Gastrocnemius medialis (tissue), 4 donors: ENCODE results near the gene ANXA4. TPM values are rescaled to one million over a fixed set of nuclear protein-coding genes. Genes with fewer than 3 reads are reported as not detected.

Experiments
- ATAC-seq, 2 donors: fragments of 150-250 bp; one replicate each; pipeline ENCODE4 v1.9.1; 2016
- DNase-seq, 2 donors: peaks; one replicate each; pipeline ENCODE4 v3.0.0-alpha.2; 2019
- H3K27ac ChIP-seq, 4 donors: fragments of 200-600 bp; sonication (generic); 1 replicate in 1 of 4; 2 replicates in 3 of 4; pipeline ENCODE4 v1.5.1; 2016 to 2018; ENCODE audit warnings: mild to moderate bottlenecking in 2 of 4, moderate library complexity in 1 of 4
- H3K27me3 ChIP-seq, 3 donors: fragments of 200-600 bp; sonication (generic) in 2 of 3; 1 replicate in 1 of 3; 2 replicates in 2 of 3; pipeline versions ENCODE4 v1.5.1 to v1.6.0; 2016 to 2019; ENCODE audit warnings: mild to moderate bottlenecking in 1 of 3, moderate library complexity in 1 of 3
- H3K36me3 ChIP-seq, 2 donors: fragments of 200-600 bp; sonication (generic) in 1 of 2; one replicate each; pipeline ENCODE4 v1.5.1; 2017 to 2018
- H3K4me1 ChIP-seq, 2 donors: fragments of 200-600 bp; sonication (generic) in 1 of 2; one replicate each; pipeline ENCODE4 v1.5.1; 2016 to 2017; ENCODE audit warnings: mild to moderate bottlenecking in 2 of 2
- H3K4me3 ChIP-seq, 4 donors: fragments of 200-600 bp; sonication (generic) in 3 of 4; 1 replicate in 1 of 4; 2 replicates in 3 of 4; pipeline ENCODE4 v1.5.1; 2016 to 2019; ENCODE audit warnings: mild to moderate bottlenecking in 2 of 4
- H3K9me3 ChIP-seq, 3 donors: fragments of 200-600 bp; sonication (generic) in 2 of 3; 1 replicate in 1 of 3; 2 replicates in 2 of 3; pipeline ENCODE4 v1.5.1; 2016 to 2019
- CTCF ChIP-seq, 5 experiments: fragments of 450-650 bp in 3 of 5; fragments of 200-600 bp in 2 of 5; sonication (generic) in 2 of 5; IDR thresholded peaks in 4 of 5; conservative IDR thresholded peaks in 1 of 5; 1 replicate in 4 of 5; 2 replicates in 1 of 5; pipeline ENCODE4 v1.5.1; 2016 to 2019; ENCODE audit warnings: antibody characterized with exemption in 5 of 5, mild to moderate bottlenecking in 3 of 5, moderate library complexity in 3 of 5
- POLR2A ChIP-seq, 2 donors: fragments of 450-650 bp; IDR thresholded peaks; one replicate each; pipeline ENCODE4 v1.6.1; 2017; ENCODE audit warnings: antibody characterized with exemption in 2 of 2, mild to moderate bottlenecking in 2 of 2, moderate library complexity in 2 of 2
- in situ Hi-C, 4 donors: fragments of 200-750 bp; cut with MboI; loops; one replicate each; pipeline versions ENCODE4 v1.15.0 to v1.8.0; 2017; ENCODE audit warnings: low sequenced_read_pairs in 4 of 4
- intact Hi-C: fragments of 100-400 bp; cut with DNase I; formaldehyde crosslinking; loops from one replicate; pipeline ENCODE4 v1.15.1; 2023; ENCODE audit warnings: low total_unique reads
- total RNA-seq, 4 donors: library from RNA; depleted of rRNA; stranded (reverse); fragments of >200 nt; gene quantifications; one replicate each; pipeline versions ENCODE4 v1.1.0 to v1.2.3, GENCODE V29; 2016

The ANXA4 gene
- total RNA-seq, 4 donors from 2014 or later, result 10.7 to 17.0 (median 15.8) TPM

DNA sequence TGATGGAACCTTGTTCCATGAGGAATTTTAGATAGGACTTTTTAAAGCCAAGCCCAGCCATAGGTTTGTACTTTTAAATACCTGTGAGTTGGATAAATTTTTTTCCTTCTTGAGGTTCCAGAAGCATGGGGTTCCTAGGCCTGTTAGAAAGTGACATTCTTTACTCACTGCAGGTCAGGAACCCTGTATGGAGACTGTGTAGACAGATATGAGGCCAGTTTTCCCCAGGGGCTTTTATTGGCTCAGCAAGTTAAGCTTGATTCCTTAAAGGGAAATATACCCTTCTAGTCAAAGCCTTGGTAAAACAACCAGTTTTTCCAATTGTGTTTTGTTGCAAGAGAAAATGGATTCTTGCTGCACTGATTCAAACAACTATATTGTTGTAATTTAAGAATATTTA lies 49.1 kb downstream of the ANXA4 start:
- intact Hi-C loops (no loop called here), in situ Hi-C loops (no loop called here)
- peaks cover 11 to 12% of the 10 kb centered on the region in 2 donors for H3K4me1 ChIP-seq
- ATAC-seq (no peak), DNase-seq (no peak)
- H3K4me3 ChIP-seq, result no peak overlapping the region
- peaks cover 0 to 23% of the 10 kb centered on the region in 2 donors for H3K36me3 ChIP-seq
- no peaks in the 10 kb centered on the region for H3K27me3 ChIP-seq
- TF ChIP-seq CTCF (IDR thresholded peaks at IDR 0.05 in 4 of 5, conservative IDR thresholded peaks at IDR 0.05 in 1 of 5) (no peak), POLR2A (IDR thresholded peaks at IDR 0.05) (no peak)
- H3K27ac ChIP-seq, result peak overlapping the region in 1 of 4 donors; percentile 48
- H3K9me3 ChIP-seq, result no peaks in the 10 kb centered on the region

DNA sequence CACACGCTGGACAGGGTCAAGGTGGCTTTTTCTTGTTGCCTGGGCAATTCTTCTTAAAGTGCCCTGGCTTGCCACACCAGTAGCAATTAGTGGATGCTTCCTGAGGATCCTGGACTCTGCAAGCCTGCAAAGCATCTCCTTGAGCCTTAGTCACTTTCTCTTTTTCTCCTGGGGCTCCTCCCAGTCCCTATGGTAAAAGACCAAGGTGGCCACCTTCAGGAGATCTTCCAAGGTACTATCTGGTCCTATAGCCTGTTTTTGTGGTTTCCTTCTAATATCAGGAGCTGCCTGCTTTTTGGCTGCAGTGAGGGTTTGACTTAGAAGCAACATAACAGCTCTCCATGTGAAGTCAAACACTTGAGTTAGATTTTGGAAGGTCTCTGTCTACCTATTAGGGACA lies 54.2 kb downstream of the ANXA4 start:
- no peak for TF ChIP-seq CTCF (IDR thresholded peaks at IDR 0.05 in 4 of 5, conservative IDR thresholded peaks at IDR 0.05 in 1 of 5)
- no peak for TF ChIP-seq POLR2A (IDR thresholded peaks at IDR 0.05)
- H3K36me3 ChIP-seq, result peaks cover 0 to 6% of the 10 kb centered on the region in 2 donors
- H3K27me3 ChIP-seq, result no peaks in the 10 kb centered on the region
- peaks cover 10 to 18% of the 10 kb centered on the region in 2 donors for H3K4me1 ChIP-seq
- intact Hi-C loops (loop anchor here (1.0 kb wide), 1 partner anchor 41 kb away; no protein-coding TSS in a partner anchor), in situ Hi-C loops (no loop called here)
- no peak overlapping the region for H3K4me3 ChIP-seq
- no peaks in the 10 kb centered on the region for H3K9me3 ChIP-seq
- ATAC-seq (no peak), DNase-seq (no peak)
- H3K27ac ChIP-seq, result no peak overlapping the region

GRCh38 chr2:69797235-69797634 lies 55.3 kb downstream of the ANXA4 start:
- Histone ChIP-seq H3K4me1 (peaks cover 9 to 18% of the 10 kb centered on the region in 2 donors), H3K4me3 (no peak overlapping the region), H3K9me3 (no peaks in the 10 kb centered on the region), H3K27me3 (no peaks in the 10 kb centered on the region), H3K27ac (no peak overlapping the region), H3K36me3 (peaks cover 0 to 6% of the 10 kb centered on the region in 2 donors)
- no peak for DNase-seq
- TF ChIP-seq POLR2A (IDR thresholded peaks at IDR 0.05), result no peak
- no peak for TF ChIP-seq CTCF (IDR thresholded peaks at IDR 0.05 in 4 of 5, conservative IDR thresholded peaks at IDR 0.05 in 1 of 5)
- intact Hi-C loops, result no loop called here
- no peak for ATAC-seq
- in situ Hi-C loops, result no loop called here

- H3K4me3 ChIP-seq, result peak overlapping the region in 2 of 4 donors; percentile 35 to 37
- ATAC-seq (no peak), DNase-seq (no peak)
- H3K27ac ChIP-seq, result peak overlapping the region in 1 of 4 donors; percentile 48
- H3K9me3 ChIP-seq, result no peaks in the 10 kb centered on the region
- in situ Hi-C loops, result no loop called here
- intact Hi-C loops, result no loop called here
- H3K27me3 ChIP-seq, result no peaks in the 10 kb centered on the region
- peaks cover 9 to 18% of the 10 kb centered on the region in 2 donors for H3K4me1 ChIP-seq
- TF ChIP-seq CTCF (IDR thresholded peaks at IDR 0.05 in 4 of 5, conservative IDR thresholded peaks at IDR 0.05 in 1 of 5) (no peak), POLR2A (IDR thresholded peaks at IDR 0.05) (no peak)
- H3K36me3 ChIP-seq, result no peaks in the 10 kb centered on the region
Measured at GRCh38 chr2:69797836-69798289, 55.9 kb downstream of the ANXA4 start.
